HG03097 (cell line): ENCODE measurements around the gene POTEF.
A peak's percentile ranks its signal among the peaks of the same experiment; 100 is the strongest.
"Not testable (repeated sequence)": the region's sequence is repeated elsewhere in the genome, so short reads cannot be mapped to it uniquely, and the experiment has no call there.

Experiments
- ATAC-seq: cut with Tn5 transposase; IDR thresholded peaks from one replicate; pipeline ENCODE4 v1.9.1; 2021; ENCODE audit not compliant: unreplicated experiment, low FRiP score

The POTEF gene

GRCh38 chr2:130129120-130129829, at the start of gene POTEF:
TSS of gene POTEF (minus strand) at chr2:130129222. CDS start at chr2:130120515, 8,707 bp downstream.
- not testable (repeated sequence) for ATAC-seq

- not testable (repeated sequence) for ATAC-seq
Observed at GRCh38 chr2:130174866-130175265, 45.8 kb upstream of the POTEF start.

DNA sequence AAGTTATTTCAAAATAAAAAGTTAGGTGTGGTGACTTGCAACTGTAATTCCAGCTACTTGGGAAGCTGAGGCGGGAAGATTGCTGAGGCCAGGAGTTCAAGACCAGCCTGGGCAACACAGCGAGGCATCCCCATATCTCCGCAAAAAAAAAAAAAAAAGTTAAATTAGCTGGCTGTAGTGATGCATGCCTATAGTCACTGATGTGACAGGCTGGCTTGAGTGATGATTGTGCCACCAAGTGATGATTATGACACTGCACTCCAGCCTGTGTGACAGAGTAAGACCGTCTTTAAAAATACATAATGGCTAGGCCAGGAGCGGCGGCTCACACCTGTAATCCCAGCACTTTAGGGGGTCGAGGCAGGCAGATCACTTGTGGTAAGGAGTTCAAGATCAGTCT, 40.9 kb upstream of the POTEF start:
- no peak for ATAC-seq

DNA sequence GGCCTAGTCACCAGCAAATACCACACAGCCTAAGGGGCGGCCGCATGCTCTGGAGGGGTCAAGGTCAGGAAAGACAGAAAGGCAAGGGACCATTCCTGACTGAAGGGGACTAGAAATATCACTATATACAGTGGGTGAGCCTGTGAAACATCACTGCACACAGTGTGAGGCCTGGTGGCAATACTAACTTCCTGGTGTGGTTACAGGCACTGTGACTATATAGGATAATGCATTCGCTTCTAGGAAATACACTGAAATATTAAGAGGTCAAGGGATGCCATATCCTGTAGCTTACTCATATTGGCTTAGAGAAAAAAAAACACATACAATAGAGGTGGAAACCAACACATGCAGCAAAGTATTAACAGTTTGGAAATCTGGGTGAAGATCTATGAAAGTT, 40.1 kb upstream of the POTEF start:
- ATAC-seq, result not testable (repeated sequence)

- not testable (repeated sequence) for ATAC-seq
Observed at GRCh38 chr2:130166611-130167010, 37.6 kb upstream of the POTEF start.

DNA sequence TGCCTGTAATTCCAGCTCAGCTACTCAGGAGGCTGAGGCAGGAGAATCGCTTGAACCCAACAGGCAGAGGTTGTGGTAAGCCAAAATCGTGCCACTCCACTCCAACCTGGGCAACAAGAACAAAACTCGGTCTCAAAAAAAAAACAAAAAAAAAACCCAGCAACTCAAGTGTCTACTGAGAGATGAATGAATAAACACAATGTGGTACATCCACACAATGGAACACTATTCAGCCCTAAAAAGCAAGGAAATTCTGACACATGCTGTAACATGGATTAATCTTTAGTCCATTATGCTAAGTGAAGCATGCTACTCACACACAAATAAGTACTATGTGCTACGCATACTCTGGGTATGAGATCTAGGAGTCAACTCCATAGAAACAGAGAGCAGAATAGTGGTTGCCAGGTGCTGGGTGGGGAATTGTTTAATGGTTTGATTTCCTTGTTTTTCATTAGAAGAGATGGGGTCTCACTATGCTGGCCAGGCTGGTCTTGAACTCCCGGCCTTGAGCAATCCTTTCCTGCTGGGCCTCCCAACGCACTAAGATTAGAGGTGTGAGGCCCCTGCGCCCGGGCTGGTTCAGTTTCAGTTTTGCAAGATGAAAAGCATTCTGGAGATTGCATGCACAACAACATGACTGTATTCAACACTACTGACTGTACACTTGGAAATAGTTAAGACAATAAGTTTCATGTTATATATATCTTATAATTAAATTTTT, 36.4 kb upstream of the POTEF start:
- no peak for ATAC-seq

DNA sequence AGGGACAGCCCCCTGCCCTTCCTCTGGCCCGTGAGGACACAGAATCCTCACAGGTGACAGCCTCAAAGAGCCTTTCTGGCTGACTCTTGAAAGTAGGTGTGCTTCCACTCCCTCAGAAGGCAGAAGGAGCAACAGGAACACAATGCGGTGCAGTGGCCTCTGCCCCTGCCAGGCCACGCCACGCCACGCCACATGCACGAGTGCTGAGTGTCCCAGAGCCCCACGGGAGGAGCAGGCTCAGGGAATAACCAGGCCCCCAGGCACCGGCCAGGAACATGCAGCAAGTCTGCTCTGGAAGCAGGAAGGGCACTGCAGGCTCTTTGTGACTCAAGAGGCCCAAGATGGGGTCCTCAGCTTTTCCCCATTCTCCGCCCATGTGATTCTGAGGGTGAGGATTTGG, 33.9 kb upstream of the POTEF start:
- no peak for ATAC-seq

- ATAC-seq, result not testable (repeated sequence)
Observed at GRCh38 chr2:130162486-130162885, 33.5 kb upstream of the POTEF start.

DNA sequence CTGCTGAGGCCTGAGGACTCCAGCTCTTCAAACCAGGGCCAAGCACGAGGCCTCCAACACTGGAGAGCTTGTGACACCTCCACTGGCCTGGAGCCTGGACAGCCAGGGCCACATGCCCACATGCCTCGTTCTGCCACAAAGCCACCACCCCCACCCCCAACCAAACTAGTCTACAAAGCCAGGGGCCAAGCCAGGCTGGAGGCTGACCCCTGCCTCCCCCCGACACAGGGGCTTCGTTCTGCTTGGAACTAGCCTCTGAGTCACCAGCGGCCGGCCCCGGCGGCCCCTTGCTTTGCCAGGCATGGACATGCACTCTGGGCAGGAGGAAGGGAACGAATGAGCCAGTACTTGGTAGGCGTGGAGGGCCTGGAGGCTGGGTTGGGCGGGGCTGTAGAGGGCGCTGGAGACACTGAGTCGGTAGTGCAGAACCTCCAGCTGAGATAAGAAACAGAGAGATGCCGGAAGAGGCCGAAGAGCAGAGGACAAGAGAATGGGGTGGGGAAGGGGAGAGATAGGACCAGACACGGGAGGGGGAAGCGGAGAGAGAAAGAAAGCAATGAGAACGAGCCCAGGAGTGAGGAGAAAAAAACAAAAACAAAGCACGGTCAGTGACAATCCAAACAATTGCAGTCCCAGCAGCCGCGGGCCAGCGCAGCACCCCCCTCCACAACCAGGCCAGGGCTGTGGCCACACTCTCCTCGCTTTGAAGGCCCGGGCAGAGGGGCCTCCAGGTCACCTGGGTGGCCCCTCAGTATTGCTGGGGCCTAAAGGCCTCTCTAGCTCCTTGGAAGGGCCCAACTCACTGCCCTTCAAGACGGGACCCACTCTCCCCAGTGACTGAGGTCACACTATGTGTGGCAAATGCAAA, 32.0 kb upstream of the POTEF start:
- not testable (repeated sequence) for ATAC-seq

- no peak for ATAC-seq
Observed at GRCh38 chr2:130160131-130160530, 31.1 kb upstream of the POTEF start.

GRCh38 chr2:130159376-130159775, 30.4 kb upstream of the POTEF start:
- ATAC-seq, result not testable (repeated sequence)

GRCh38 chr2:130158631-130159030, 29.6 kb upstream of the POTEF start:
- ATAC-seq, result no peak

DNA sequence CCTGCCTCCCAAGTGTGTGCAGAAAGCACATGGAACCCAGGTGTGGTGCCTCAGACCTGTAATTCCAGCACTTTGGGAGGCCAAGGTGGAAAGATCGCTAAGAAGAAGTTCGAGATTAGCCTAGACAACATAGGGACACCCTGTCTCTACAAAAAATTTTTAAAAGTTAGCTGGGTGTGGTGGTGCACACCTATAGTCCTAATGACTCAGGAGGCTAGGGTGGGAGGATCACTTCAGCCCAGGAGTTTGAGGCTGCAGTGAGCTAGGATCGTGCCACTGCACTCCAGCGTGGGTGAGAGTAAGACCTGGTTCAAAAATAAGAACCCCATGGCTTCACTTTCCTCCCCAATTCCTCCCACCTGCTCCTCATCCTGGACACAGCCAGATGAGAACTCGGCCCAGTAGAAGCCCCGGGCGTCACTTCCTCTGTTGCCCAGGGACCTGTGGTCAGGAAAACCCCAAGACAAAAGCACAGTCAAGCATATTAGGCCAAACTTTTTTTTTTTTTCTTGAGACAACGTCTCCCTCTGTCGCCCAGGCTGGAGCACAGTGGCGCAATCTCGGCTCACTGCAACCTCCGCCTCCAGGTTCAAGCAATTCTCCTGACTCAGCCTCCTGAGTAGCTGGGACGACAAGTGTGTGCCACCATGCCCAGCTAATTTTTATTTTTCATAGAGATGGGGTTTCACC, 28.9 kb upstream of the POTEF start:
- peak; percentile 85 for ATAC-seq

DNA sequence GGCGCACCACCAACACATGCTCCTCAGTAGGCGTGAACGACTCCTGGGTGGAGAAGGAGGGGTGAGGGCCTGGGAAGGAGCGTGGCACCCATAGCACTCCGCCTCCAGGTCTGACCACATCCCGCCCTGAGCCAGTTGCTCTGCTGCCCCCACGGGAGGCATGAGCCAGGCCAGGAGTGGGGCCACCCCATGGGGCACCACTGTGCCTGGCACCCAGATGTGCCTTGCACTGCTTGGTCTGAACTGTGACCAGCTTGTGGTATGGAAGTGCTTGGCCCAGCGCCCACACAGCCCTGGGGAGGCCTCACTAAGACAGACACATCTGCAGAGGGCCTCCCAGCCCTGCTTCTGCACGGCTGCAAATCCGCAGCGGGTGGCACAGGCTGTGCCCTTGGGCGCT, 28.3 kb upstream of the POTEF start:
- ATAC-seq, result peak; percentile 41

- ATAC-seq, result no peak
Observed at GRCh38 chr2:130156624-130157004, 27.6 kb upstream of the POTEF start.

DNA sequence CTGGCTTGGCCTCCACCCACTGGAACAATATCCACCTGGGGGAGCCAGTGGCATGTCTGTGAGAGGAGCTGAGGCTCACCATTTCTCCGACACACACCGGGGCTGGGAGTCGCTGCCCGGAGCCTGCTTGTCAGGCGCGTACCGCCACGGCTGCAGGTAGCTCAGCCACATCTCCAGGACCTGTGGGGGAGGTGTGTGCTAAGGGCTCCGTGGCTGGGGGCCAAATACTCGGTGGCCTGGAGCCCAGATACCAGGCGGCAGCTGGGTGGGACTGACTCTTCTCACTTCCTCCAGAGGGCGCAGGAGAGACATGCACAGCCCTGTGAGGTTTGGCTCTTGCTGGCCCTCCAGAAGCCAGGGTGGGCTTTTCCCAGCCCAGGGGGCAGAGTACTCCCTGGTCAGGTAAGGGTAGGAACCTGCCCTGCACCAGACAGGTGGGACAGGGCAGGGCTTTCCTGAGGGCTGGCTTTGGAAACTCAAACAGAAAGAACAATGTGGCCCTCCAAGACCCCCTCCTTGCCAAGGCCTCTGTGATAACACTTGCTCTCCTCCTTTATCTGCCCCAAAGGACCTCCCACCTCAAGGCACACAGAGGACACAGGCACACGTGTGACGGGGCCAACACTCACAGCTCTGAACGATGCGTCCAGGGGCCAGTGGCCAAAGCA, 27.1 kb upstream of the POTEF start:
- not testable (repeated sequence) for ATAC-seq

DNA sequence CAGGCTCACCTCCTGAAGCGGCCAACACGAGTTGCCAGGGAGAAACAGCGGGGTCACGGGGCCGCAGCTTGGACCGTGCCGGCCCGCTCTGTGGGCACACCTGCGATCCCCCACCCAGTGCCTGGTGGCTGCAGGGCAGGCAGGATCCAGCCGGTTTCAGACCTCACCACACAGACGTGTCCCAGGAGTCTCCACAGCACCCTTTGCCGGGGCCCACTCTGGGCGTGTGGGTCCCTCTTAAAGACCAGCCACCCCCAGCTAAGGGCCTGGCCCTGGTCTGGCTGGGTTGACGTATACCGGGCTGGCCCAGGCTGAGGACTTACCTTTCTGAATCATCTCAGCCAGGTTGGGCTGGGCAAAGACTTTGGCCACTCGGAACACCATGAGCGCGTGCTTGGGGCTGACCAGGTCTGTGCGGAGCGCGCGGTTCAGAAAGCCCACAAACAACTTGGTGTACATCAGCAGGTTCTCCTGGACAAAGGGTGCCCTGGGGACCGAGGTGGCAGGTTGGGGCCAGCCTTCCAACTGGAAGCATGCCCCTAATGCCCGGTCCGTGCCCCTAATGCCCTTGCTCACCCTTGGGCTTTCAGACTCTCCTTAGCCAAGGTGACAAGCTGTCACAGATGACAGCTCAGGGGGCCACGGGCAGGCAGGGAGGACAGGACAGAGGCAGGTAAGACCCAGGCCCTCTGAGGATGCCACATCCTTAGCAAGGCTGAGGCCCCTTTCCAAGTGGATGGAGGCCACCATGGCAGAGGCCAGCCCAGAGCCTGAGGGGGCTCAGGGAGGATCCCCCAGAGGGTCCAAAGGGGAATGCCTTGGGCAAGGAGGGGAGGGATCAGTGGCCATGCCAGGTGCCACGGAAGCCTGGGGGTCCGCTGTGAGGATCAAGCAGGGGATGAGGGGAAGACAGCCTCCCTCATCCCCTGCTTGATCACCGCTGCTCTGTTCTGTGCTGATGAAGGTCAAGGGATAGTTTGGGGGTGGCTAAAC, 26.0 kb upstream of the POTEF start:
- no peak for ATAC-seq

- not testable (repeated sequence) for ATAC-seq
Observed at GRCh38 chr2:130154423-130154770, 25.4 kb upstream of the POTEF start.
